GM23338 (cell line): ENCODE results near the gene ZNF444. TPM values are rescaled to one million over a fixed set of nuclear protein-coding genes. Genes with fewer than 3 reads are reported as not detected.
A peak's percentile ranks its signal among the peaks of the same experiment; 100 is the strongest.

ENCODE experiments used
- ATAC-seq: fragments of 200-7000 bp; cut with Tn5 transposase; 3 replicates; pipeline ENCODE4 v1.9.1; 2020
- DNase-seq: peaks from one replicate; pipeline ENCODE4 v3.0.0-alpha.2; 2015; ENCODE audit warnings: low spot score
- H2AFZ ChIP-seq: fragments of 200-600 bp; sonication (generic); 2 replicates; pipeline ENCODE4 v1.8.0; 2016; ENCODE audit warnings: antibody characterized with exemption, mild to moderate bottlenecking, moderate library complexity
- H3F3A ChIP-seq: fragments of 200-600 bp; sonication (generic); replicated peaks from 2 replicates; pipeline ENCODE4 v1.8.0; 2017; ENCODE audit warnings: antibody characterized with exemption, mixed run types, low read depth
- H3K27ac ChIP-seq: fragments of 200-600 bp; sonication (generic); 2 replicates; pipeline ENCODE4 v1.6.1; 2016; ENCODE audit warnings: low read depth
- H3K27me3 ChIP-seq: fragments of 200-600 bp; sonication (generic); 2 replicates; pipeline ENCODE4 v1.8.0; 2016; ENCODE audit warnings: mild to moderate bottlenecking, mixed run types, moderate library complexity; ENCODE audit not compliant: insufficient read depth
- H3K36me3 ChIP-seq: fragments of 200-600 bp; sonication (generic); 2 replicates; pipeline ENCODE4 v1.8.0; 2016; ENCODE audit warnings: mild to moderate bottlenecking; ENCODE audit not compliant: insufficient read depth
- H3K4me1 ChIP-seq: fragments of 200-600 bp; sonication (generic); 2 replicates; pipeline ENCODE4 v1.8.0; 2016; ENCODE audit warnings: mild to moderate bottlenecking, moderate library complexity; ENCODE audit not compliant: insufficient read depth
- H3K4me2 ChIP-seq: fragments of 200-600 bp; sonication (generic); 2 replicates; pipeline ENCODE4 v1.7.1; 2017; ENCODE audit warnings: mixed run types
- H3K4me3 ChIP-seq: fragments of 200-600 bp; sonication (generic); 2 replicates; pipeline ENCODE4 v1.6.1; 2016; ENCODE audit warnings: mixed run types
- H3K79me2 ChIP-seq: fragments of 200-600 bp; sonication (generic); replicated peaks from 2 replicates; pipeline ENCODE4 v1.8.0; 2017; ENCODE audit warnings: mild to moderate bottlenecking; ENCODE audit not compliant: insufficient read depth
- H3K9me2 ChIP-seq: fragments of 200-600 bp; sonication (generic); 2 replicates; pipeline ENCODE4 v1.8.0; 2017; ENCODE audit not compliant: insufficient read depth
- H4K20me1 ChIP-seq: fragments of 200-600 bp; sonication (generic); replicated peaks from 2 replicates; pipeline ENCODE4 v1.8.0; 2017; ENCODE audit warnings: mild to moderate bottlenecking; ENCODE audit not compliant: insufficient read depth
- H3K27ac Mint-ChIP-seq: 2 replicates; pipeline ENCODE4 v1.8.0; 2020; ENCODE audit warnings: inconsistent platforms, mild to moderate bottlenecking, moderate library complexity, mixed read lengths
- H3K27me3 Mint-ChIP-seq: 3 replicates; pipeline ENCODE4 v1.8.0; 2022; ENCODE audit warnings: low read depth, mild to moderate bottlenecking, moderate library complexity, mixed read lengths, inconsistent platforms; ENCODE audit not compliant: insufficient read depth, poor library complexity
- H3K36me3 Mint-ChIP-seq: 3 replicates; pipeline ENCODE4 v1.8.0; 2021; ENCODE audit warnings: low read depth, mild to moderate bottlenecking, inconsistent platforms, moderate library complexity, mixed read lengths
- H3K4me1 Mint-ChIP-seq: 3 replicates; pipeline ENCODE4 v1.8.0; 2020; ENCODE audit warnings: mild to moderate bottlenecking, inconsistent platforms, mixed read lengths
- H3K4me3 Mint-ChIP-seq: 3 replicates; pipeline ENCODE4 v1.8.0; 2021; ENCODE audit warnings: moderate library complexity, mild to moderate bottlenecking, inconsistent platforms, mixed read lengths
- H3K9me3 Mint-ChIP-seq: 3 replicates; pipeline ENCODE4 v1.8.0; 2020; ENCODE audit warnings: moderate library complexity, mild to moderate bottlenecking, inconsistent platforms, mixed read lengths
- CREB1 ChIP-seq: fragments of 250-450 bp; sonication (Bioruptor Pico); IDR thresholded peaks from 2 replicates; pipeline ENCODE4 v1.5.0; 2020; ENCODE audit warnings: low read depth, mild to moderate bottlenecking, moderate library complexity
- CTCF ChIP-seq, 2 experiments: fragments of 200-600 bp in 1 of 2; sonication (generic) in 1 of 2; conservative IDR thresholded peaks; 2 replicates each; pipeline versions ENCODE4 v1.5.1 to v1.6.1; 2016 to 2017; ENCODE audit warnings: antibody characterized with exemption in 2 of 2, low read depth in 2 of 2, mild to moderate bottlenecking in 2 of 2, moderate library complexity in 1 of 2
- ETS1 ChIP-seq: IDR thresholded peaks from 2 replicates; pipeline ENCODE4 v1.6.1; 2016; ENCODE audit warnings: antibody characterized with exemption
- EZH2 ChIP-seq: fragments of 200-600 bp; sonication (generic); IDR thresholded peaks from one replicate; pipeline ENCODE4 v1.8.0; 2017; ENCODE audit warnings: antibody characterized with exemption, mild to moderate bottlenecking, low read depth; ENCODE audit not compliant: unreplicated experiment
- EZH2phosphoT487 ChIP-seq: fragments of 200-600 bp; sonication (generic); IDR thresholded peaks from one replicate; pipeline ENCODE4 v1.8.1; 2018; ENCODE audit warnings: antibody characterized with exemption; ENCODE audit not compliant: unreplicated experiment
- NANOG ChIP-seq: IDR thresholded peaks from 2 replicates; pipeline ENCODE4 v1.6.1; 2016; ENCODE audit warnings: antibody characterized with exemption, borderline replicate concordance
- POLR2AphosphoS5 ChIP-seq: IDR thresholded peaks from 2 replicates; pipeline ENCODE4 v1.6.1; 2016; ENCODE audit warnings: antibody characterized with exemption, low read depth
- REST ChIP-seq: IDR thresholded peaks from one replicate; pipeline ENCODE4 v1.6.1; 2018; ENCODE audit warnings: antibody characterized with exemption; ENCODE audit not compliant: unreplicated experiment
- STAT1 ChIP-seq: IDR thresholded peaks from one replicate; pipeline ENCODE4 v1.6.1; 2016; ENCODE audit warnings: antibody characterized with exemption; ENCODE audit not compliant: unreplicated experiment
- polyA plus RNA-seq: library from polyadenylated mRNA; unstranded; fragments of >200 nt; fragmentation: Nextera tagmentation; extraction: Ambion mirVana; gene quantifications from 2 replicates; pipeline ENCODE4 v1.2.1, GENCODE V29; 2016
- total RNA-seq: library from RNA; depleted of rRNA; stranded (reverse); fragments of >200 nt; shearing (Covaris generic); gene quantifications from 2 replicates; pipeline ENCODE4 v1.2.3, GENCODE V29; 2014

Gene ZNF444
- total and polyA plus RNA-seq, 2 experiments from 2014 or later = 25.1 to 58.5 TPM

- TF ChIP-seq ETS1 (no peak), EZH2phosphoT487 (no peak), NANOG (no peak), CTCF (conservative IDR thresholded peaks at IDR 0.05; ENCODE audit: low read depth in 2 of 2) (no peak)
These were observed 418 bp downstream of the ZNF444 start (continued) for GRCh38 chr19:56141417-56141993.

- DNase-seq = no peak
- Mint-ChIP-seq H3K36me3 (0 out of 3 replicates have a peak, but pooled peaks cover 4% of the 10 kb centered on the region), H3K27me3 (peaks cover 9% of the 10 kb centered on the region), H3K4me1 (peaks cover 27% of the 10 kb centered on the region), H3K9me3 (no peaks in the 10 kb centered on the region), H3K4me3 (peak overlapping the region; percentile 78), H3K27ac (peak overlapping the region; percentile 73)
- H2AFZ ChIP-seq = no peak overlapping the region
- peaks cover 6% of the 10 kb centered on the region; the same call in 1 of the 2 replicates for H3F3A ChIP-seq
- peak overlapping the region; percentile 92 for H3K4me2 ChIP-seq
- peaks cover 41% of the 10 kb centered on the region for H3K79me2 ChIP-seq
- peaks cover 7% of the 10 kb centered on the region; the same call in 1 of the 2 replicates for H4K20me1 ChIP-seq
- H3K27ac ChIP-seq = peak overlapping the region; percentile 79
- H3K27me3 ChIP-seq = no peaks in the 10 kb centered on the region
- H3K36me3 ChIP-seq = no peaks in the 10 kb centered on the region; the same call in 1 of the 2 replicates
- peaks cover 19% of the 10 kb centered on the region for H3K4me1 ChIP-seq
- no peaks in the 10 kb centered on the region for H3K9me2 ChIP-seq
- peak overlapping the region; percentile 80 for H3K4me3 ChIP-seq
- ATAC-seq = no peak
- TF ChIP-seq POLR2AphosphoS5 = no peak
- no peak for TF ChIP-seq ETS1
- TF ChIP-seq STAT1 = no peak
- TF ChIP-seq EZH2phosphoT487 = no peak
- no peak for TF ChIP-seq CREB1 (CRISPR knock-in tag)
- no peak for TF ChIP-seq REST
- TF ChIP-seq CTCF (conservative IDR thresholded peaks at IDR 0.05; ENCODE audit: low read depth in 2 of 2) = no peak
- no peak for TF ChIP-seq EZH2
These were observed 1.1 kb downstream of the ZNF444 start for GRCh38 chr19:56142087-56142787.
